ENCODE results near the gene ACAD11. TPM values are rescaled to one million over a fixed set of nuclear protein-coding genes. Genes with fewer than 3 reads are reported as not detected.

The ACAD11 gene, protein sequence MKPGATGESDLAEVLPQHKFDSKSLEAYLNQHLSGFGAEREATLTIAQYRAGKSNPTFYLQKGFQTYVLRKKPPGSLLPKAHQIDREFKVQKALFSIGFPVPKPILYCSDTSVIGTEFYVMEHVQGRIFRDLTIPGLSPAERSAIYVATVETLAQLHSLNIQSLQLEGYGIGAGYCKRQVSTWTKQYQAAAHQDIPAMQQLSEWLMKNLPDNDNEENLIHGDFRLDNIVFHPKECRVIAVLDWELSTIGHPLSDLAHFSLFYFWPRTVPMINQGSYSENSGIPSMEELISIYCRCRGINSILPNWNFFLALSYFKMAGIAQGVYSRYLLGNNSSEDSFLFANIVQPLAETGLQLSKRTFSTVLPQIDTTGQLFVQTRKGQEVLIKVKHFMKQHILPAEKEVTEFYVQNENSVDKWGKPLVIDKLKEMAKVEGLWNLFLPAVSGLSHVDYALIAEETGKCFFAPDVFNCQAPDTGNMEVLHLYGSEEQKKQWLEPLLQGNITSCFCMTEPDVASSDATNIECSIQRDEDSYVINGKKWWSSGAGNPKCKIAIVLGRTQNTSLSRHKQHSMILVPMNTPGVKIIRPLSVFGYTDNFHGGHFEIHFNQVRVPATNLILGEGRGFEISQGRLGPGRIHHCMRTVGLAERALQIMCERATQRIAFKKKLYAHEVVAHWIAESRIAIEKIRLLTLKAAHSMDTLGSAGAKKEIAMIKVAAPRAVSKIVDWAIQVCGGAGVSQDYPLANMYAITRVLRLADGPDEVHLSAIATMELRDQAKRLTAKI
- 20.3 to 28.9 TPM (median 28.8 TPM) in 3 replicates for total RNA-seq (2021)
- Bru-seq, nascent RNA: percentile 88 among the genes with signal in this experiment
- long read RNA-seq, experiment 1, full-length matches to known transcripts: 73 of 145 reads
- long read RNA-seq, experiment 1, partial matches to known transcripts: 20 of 145 reads
- long read RNA-seq, experiment 1, other reads (novel, unspliced or antisense): 52 of 145 reads
- long read RNA-seq, experiment 2, full-length matches to known transcripts: 22 of 54 reads
- long read RNA-seq, experiment 2, partial matches to known transcripts: 14 of 54 reads
- long read RNA-seq, experiment 2, other reads (novel, unspliced or antisense): 18 of 54 reads
- long read RNA-seq, experiment 3, full-length matches to known transcripts: 1 of 13 reads
- long read RNA-seq, experiment 3, partial matches to known transcripts: 3 of 13 reads
- long read RNA-seq, experiment 3, other reads (novel, unspliced or antisense): 9 of 13 reads

DNA sequence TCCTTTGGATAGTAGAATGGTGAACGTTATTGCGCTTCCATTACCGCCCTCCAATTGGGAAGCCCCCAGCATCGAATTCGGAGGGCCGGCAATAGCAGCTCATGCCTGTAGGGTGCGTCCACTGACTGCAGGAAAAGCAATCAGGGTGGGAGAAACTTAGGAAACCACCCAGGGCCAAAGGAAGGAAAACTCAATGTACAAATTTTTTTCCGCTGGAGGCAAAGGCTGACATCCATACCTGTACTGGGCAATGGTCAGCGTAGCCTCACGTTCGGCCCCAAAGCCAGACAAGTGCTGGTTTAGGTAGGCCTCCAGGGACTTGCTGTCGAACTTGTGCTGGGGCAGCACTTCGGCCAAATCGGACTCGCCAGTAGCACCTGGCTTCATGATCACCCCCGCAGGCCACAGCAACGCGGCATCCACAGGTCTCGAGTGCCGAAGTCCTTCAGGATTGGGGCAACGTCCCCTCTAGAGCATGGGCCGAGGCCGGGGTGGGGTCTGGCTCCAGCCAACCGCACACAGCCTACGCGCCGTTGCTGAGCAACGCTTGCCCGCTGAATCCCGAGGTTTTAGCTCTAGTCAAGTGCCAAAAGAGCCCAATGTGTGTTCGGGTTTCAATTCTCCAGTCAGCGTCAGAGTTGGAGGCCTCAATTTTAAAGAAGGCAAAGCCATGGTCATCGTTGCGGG, at the start of gene ACAD11:
ACAD11 (minus strand) TSS at position 445 of the 687 bp plus-strand sequence; CDS start at position 387, 58 bp downstream.
- TF ChIP-seq GTF2I (CRISPR knock-in tag; conservative IDR thresholded peaks at IDR 0.05): no peak
- no peak; the same call in 1 of the 2 replicates for TF ChIP-seq ETV6 (CRISPR knock-in tag; IDR thresholded peaks at IDR 0.05)
- TF ChIP-seq MAX (CRISPR knock-in tag; IDR thresholded peaks at IDR 0.05): peak; percentile 47
- no peak for TF ChIP-seq E2F5 (CRISPR knock-in tag; IDR thresholded peaks at IDR 0.05)
- TF ChIP-seq, protein P1, sequence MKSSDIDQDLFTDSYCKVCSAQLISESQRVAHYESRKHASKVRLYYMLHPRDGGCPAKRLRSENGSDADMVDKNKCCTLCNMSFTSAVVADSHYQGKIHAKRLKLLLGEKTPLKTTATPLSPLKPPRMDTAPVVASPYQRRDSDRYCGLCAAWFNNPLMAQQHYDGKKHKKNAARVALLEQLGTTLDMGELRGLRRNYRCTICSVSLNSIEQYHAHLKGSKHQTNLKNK (CRISPR knock-in tag; IDR thresholded peaks at IDR 0.05): no peak
- TF ChIP-seq ZNF263 (CRISPR knock-in tag; IDR thresholded peaks at IDR 0.05; ENCODE audit: low read depth): no peak
- TF ChIP-seq, protein P2, sequence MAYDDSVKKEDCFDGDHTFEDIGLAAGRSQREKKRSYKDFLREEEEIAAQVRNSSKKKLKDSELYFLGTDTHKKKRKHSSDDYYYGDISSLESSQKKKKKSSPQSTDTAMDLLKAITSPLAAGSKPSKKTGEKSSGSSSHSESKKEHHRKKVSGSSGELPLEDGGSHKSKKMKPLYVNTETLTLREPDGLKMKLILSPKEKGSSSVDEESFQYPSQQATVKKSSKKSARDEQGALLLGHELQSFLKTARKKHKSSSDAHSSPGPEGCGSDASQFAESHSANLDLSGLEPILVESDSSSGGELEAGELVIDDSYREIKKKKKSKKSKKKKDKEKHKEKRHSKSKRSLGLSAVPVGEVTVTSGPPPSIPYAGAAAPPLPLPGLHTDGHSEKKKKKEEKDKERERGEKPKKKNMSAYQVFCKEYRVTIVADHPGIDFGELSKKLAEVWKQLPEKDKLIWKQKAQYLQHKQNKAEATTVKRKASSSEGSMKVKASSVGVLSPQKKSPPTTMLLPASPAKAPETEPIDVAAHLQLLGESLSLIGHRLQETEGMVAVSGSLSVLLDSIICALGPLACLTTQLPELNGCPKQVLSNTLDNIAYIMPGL (CRISPR knock-in tag; IDR thresholded peaks at IDR 0.05): 0 out of 2 replicates have a peak, but pooled peaks have one; percentile 32
- no peak for TF ChIP-seq ZNF232 (CRISPR knock-in tag; IDR thresholded peaks at IDR 0.05)
- TF ChIP-seq, protein P3, sequence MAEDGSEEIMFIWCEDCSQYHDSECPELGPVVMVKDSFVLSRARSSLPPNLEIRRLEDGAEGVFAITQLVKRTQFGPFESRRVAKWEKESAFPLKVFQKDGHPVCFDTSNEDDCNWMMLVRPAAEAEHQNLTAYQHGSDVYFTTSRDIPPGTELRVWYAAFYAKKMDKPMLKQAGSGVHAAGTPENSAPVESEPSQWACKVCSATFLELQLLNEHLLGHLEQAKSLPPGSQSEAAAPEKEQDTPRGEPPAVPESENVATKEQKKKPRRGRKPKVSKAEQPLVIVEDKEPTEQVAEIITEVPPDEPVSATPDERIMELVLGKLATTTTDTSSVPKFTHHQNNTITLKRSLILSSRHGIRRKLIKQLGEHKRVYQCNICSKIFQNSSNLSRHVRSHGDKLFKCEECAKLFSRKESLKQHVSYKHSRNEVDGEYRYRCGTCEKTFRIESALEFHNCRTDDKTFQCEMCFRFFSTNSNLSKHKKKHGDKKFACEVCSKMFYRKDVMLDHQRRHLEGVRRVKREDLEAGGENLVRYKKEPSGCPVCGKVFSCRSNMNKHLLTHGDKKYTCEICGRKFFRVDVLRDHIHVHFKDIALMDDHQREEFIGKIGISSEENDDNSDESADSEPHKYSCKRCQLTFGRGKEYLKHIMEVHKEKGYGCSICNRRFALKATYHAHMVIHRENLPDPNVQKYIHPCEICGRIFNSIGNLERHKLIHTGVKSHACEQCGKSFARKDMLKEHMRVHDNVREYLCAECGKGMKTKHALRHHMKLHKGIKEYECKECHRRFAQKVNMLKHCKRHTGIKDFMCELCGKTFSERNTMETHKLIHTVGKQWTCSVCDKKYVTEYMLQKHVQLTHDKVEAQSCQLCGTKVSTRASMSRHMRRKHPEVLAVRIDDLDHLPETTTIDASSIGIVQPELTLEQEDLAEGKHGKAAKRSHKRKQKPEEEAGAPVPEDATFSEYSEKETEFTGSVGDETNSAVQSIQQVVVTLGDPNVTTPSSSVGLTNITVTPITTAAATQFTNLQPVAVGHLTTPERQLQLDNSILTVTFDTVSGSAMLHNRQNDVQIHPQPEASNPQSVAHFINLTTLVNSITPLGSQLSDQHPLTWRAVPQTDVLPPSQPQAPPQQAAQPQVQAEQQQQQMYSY (CRISPR knock-in tag; IDR thresholded peaks at IDR 0.05): no peak
- TF ChIP-seq ZNF671 (CRISPR knock-in tag; IDR thresholded peaks at IDR 0.05): no peak
- no peak for TF ChIP-seq ZNF121 (CRISPR knock-in tag; IDR thresholded peaks at IDR 0.05)
- TF ChIP-seq, protein P4, sequence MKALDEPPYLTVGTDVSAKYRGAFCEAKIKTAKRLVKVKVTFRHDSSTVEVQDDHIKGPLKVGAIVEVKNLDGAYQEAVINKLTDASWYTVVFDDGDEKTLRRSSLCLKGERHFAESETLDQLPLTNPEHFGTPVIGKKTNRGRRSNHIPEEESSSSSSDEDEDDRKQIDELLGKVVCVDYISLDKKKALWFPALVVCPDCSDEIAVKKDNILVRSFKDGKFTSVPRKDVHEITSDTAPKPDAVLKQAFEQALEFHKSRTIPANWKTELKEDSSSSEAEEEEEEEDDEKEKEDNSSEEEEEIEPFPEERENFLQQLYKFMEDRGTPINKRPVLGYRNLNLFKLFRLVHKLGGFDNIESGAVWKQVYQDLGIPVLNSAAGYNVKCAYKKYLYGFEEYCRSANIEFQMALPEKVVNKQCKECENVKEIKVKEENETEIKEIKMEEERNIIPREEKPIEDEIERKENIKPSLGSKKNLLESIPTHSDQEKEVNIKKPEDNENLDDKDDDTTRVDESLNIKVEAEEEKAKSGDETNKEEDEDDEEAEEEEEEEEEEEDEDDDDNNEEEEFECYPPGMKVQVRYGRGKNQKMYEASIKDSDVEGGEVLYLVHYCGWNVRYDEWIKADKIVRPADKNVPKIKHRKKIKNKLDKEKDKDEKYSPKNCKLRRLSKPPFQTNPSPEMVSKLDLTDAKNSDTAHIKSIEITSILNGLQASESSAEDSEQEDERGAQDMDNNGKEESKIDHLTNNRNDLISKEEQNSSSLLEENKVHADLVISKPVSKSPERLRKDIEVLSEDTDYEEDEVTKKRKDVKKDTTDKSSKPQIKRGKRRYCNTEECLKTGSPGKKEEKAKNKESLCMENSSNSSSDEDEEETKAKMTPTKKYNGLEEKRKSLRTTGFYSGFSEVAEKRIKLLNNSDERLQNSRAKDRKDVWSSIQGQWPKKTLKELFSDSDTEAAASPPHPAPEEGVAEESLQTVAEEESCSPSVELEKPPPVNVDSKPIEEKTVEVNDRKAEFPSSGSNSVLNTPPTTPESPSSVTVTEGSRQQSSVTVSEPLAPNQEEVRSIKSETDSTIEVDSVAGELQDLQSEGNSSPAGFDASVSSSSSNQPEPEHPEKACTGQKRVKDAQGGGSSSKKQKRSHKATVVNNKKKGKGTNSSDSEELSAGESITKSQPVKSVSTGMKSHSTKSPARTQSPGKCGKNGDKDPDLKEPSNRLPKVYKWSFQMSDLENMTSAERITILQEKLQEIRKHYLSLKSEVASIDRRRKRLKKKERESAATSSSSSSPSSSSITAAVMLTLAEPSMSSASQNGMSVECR (CRISPR knock-in tag; IDR thresholded peaks at IDR 0.05; ENCODE audit: borderline replicate concordance): 0 out of 2 replicates have a peak, but pooled peaks have one; percentile 41
- TF ChIP-seq, protein P5, sequence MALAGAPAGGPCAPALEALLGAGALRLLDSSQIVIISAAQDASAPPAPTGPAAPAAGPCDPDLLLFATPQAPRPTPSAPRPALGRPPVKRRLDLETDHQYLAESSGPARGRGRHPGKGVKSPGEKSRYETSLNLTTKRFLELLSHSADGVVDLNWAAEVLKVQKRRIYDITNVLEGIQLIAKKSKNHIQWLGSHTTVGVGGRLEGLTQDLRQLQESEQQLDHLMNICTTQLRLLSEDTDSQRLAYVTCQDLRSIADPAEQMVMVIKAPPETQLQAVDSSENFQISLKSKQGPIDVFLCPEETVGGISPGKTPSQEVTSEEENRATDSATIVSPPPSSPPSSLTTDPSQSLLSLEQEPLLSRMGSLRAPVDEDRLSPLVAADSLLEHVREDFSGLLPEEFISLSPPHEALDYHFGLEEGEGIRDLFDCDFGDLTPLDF (CRISPR knock-in tag; IDR thresholded peaks at IDR 0.05): no peak
- H3K4me3 Mint-ChIP-seq: peak within 1 kb of the TSS; percentile 86
- no peaks in the 10 kb centered on the region for H3K9me3 Mint-ChIP-seq
- ChIA-PET POLR2A (interaction anchor here (1.1 kb wide), 1 partner anchor 11 kb away, joined by 3 read pairs; no protein-coding TSS in a partner anchor), CTCF (interaction anchor here (0.6 to 3.3 kb wide), 12 partner anchors 11 to 810 kb away, joined by 3 to 17 read pairs (median 4); partner anchors contain the start of gene DNAJC13)
- peaks cover 18% of the 10 kb centered on the region for H3K4me1 Mint-ChIP-seq
- peak within 1 kb of the TSS; percentile 89 for H3K27ac Mint-ChIP-seq
- DNase-seq (ENCODE audit: low spot score) (peak; percentile 61), ATAC-seq (peak; percentile 81)
- H3K36me3 Mint-ChIP-seq: no peaks in the 10 kb centered on the region
- H3K27me3 Mint-ChIP-seq (ENCODE audit: low read depth): no peaks in the 10 kb centered on the region

Data from WTC11 (cell line).